H1 (cell line): ENCODE data around the gene ZNF654. TPM values are rescaled to one million over a fixed set of nuclear protein-coding genes. Genes with fewer than 3 reads are reported as not detected.

ENCODE experiments used
- CTCF ChIA-PET: fragments of 300-600 bp; sonication (Branson Sonifier 250); formaldehyde crosslinking; loops from one replicate; lab custom pipeline; 2021; ENCODE audit not compliant: partially characterized antibody; lab: Charles Lee
- POLR2A ChIA-PET: fragments of 300-600 bp; sonication (Branson Sonifier 250); formaldehyde crosslinking; loops from one replicate; lab custom pipeline; 2021; ENCODE audit warnings: inconsistent platforms; ENCODE audit not compliant: partially characterized antibody; lab: Charles Lee
- DNase-seq, 2 experiments: peaks; one replicate each; pipeline versions ENCODE4 v3.0.0 to v3.0.0-alpha.2; 2010 to 2022; ENCODE audit warnings: low spot score in 2 of 2, low read depth in 1 of 2, mixed read lengths in 1 of 2
- FAIRE-seq: peaks from 2 replicates; lab custom pipeline; 2011; peaks lifted over from hg19 to GRCh38; lab: Jason Lieb, UNC
- H2AFZ ChIP-seq: 2 replicates; pipeline ENCODE4 v1.8.1; 2012; ENCODE audit warnings: low read length, inconsistent platforms
- H2AK5ac ChIP-seq: 2 replicates; pipeline ENCODE4 v1.6.1; 2013; ENCODE audit warnings: low read depth, low read length
- H2BK120ac ChIP-seq: replicated peaks from 2 replicates; pipeline ENCODE3; 2013; ENCODE audit warnings: low read depth, low read length, inconsistent platforms
- H2BK12ac ChIP-seq: 2 replicates; pipeline ENCODE4 v1.6.1; 2013; ENCODE audit warnings: low read depth, low read length
- H2BK15ac ChIP-seq: 2 replicates; pipeline ENCODE4 v1.6.1; 2013; ENCODE audit warnings: low read length
- H2BK20ac ChIP-seq: 2 replicates; pipeline ENCODE4 v1.6.1; 2013; ENCODE audit warnings: low read length
- H2BK5ac ChIP-seq: 2 replicates; pipeline ENCODE4 v1.6.1; 2013; ENCODE audit warnings: low read depth, low read length
- H3K14ac ChIP-seq: 2 replicates; pipeline ENCODE4 v1.6.1; 2013; ENCODE audit warnings: inconsistent platforms; ENCODE audit not compliant: insufficient read length
- H3K18ac ChIP-seq: 2 replicates; pipeline ENCODE4 v1.6.1; 2013; ENCODE audit warnings: low read length; ENCODE audit errors: extremely low read depth
- H3K23ac ChIP-seq: 2 replicates; pipeline ENCODE4 v1.6.1; 2013; ENCODE audit warnings: inconsistent platforms; ENCODE audit not compliant: insufficient read length
- H3K23me2 ChIP-seq: 2 replicates; pipeline ENCODE4 v1.6.1; 2013; ENCODE audit warnings: low read depth, low read length
- H3K27ac ChIP-seq: 2 replicates; pipeline ENCODE4 v1.6.1; 2011; ENCODE audit warnings: low read depth, low read length, inconsistent platforms
- H3K27me3 ChIP-seq, 4 experiments: replicated peaks in 1 of 4; 1 replicate in 1 of 4; 2 replicates in 3 of 4; pipeline versions ENCODE4 v1.6.1 to v1.8.1; 2011 to 2013; ENCODE audit warnings: low read length in 3 of 4, mild to moderate bottlenecking in 3 of 4, inconsistent platforms in 2 of 4, mixed read lengths in 2 of 4, moderate library complexity in 1 of 4; ENCODE audit not compliant: control insufficient read depth in 3 of 4, insufficient read depth in 3 of 4; ENCODE audit errors: extremely low read depth in 1 of 4
- H3K36me3 ChIP-seq, 4 experiments: 2 replicates each; pipeline versions ENCODE4 v1.6.1 to v1.8.1; 2011 to 2013; ENCODE audit warnings: mild to moderate bottlenecking in 4 of 4, low read length in 3 of 4, moderate library complexity in 2 of 4, control low read depth in 1 of 4, inconsistent platforms in 1 of 4; ENCODE audit not compliant: insufficient read depth in 4 of 4, control insufficient read depth in 2 of 4
- H3K4ac ChIP-seq: replicated peaks from 2 replicates; pipeline ENCODE3; 2013; ENCODE audit warnings: low read length, low read depth, mixed read lengths, inconsistent platforms; ENCODE audit not compliant: insufficient read length
- H3K4me1 ChIP-seq, 4 experiments: replicated peaks in 1 of 4; 1 replicate in 1 of 4; 2 replicates in 3 of 4; pipeline versions ENCODE4 v1.6.1 to v1.8.1; 2011 to 2013; ENCODE audit warnings: low read length in 3 of 4, inconsistent platforms in 2 of 4, mixed read lengths in 1 of 4; ENCODE audit not compliant: insufficient read depth in 4 of 4, control insufficient read depth in 3 of 4
- H3K4me2 ChIP-seq, 2 experiments: 2 replicates each; pipeline versions ENCODE4 v1.6.1 to v1.8.1; 2011 to 2013; ENCODE audit warnings: low read depth in 2 of 2, low read length in 2 of 2, control low read depth in 1 of 2, inconsistent platforms in 1 of 2, mild to moderate bottlenecking in 1 of 2; ENCODE audit not compliant: insufficient read depth in 1 of 2
- H3K4me3 ChIP-seq, 4 experiments: fragments of 200-600, 300-600 bp in 1 of 4; sonication (generic), shearing (Covaris generic), sonication (Bioruptor Twin) in 1 of 4; 2 replicates each; pipeline versions ENCODE4 v1.5.1 to v1.8.1; 2011 to 2016; ENCODE audit warnings: low read length in 4 of 4, low read depth in 3 of 4, control low read depth in 2 of 4, inconsistent platforms in 2 of 4, mild to moderate bottlenecking in 2 of 4, mixed read lengths in 1 of 4, moderate library complexity in 1 of 4; ENCODE audit not compliant: insufficient read depth in 2 of 4; ENCODE audit errors: extremely low read depth in 1 of 4
- H3K56ac ChIP-seq: replicated peaks from 2 replicates; pipeline ENCODE3; 2013; ENCODE audit warnings: low read depth, mild to moderate bottlenecking, mixed read lengths, low read length, inconsistent platforms; ENCODE audit not compliant: insufficient read length
- H3K79me1 ChIP-seq: 2 replicates; pipeline ENCODE4 v1.6.1; 2013; ENCODE audit warnings: low read depth, low read length, control low read depth
- H3K79me2 ChIP-seq, 2 experiments: 2 replicates each; pipeline versions ENCODE4 v1.6.1 to v1.8.1; 2012 to 2013; ENCODE audit warnings: low read length in 2 of 2, mild to moderate bottlenecking in 2 of 2, inconsistent platforms in 1 of 2; ENCODE audit not compliant: insufficient read depth in 2 of 2, control insufficient read depth in 1 of 2
- H3K9ac ChIP-seq, 4 experiments: replicated peaks in 1 of 4; 1 replicate in 1 of 4; 2 replicates in 3 of 4; pipeline versions ENCODE4 v1.6.1 to v1.8.1; 2011 to 2013; ENCODE audit warnings: low read depth in 3 of 4, low read length in 3 of 4, control low read depth in 2 of 4, mild to moderate bottlenecking in 2 of 4, moderate library complexity in 2 of 4, inconsistent platforms in 1 of 4; ENCODE audit errors: extremely low read depth in 1 of 4
- H3K9me3 ChIP-seq, 2 experiments: 2 replicates each; pipeline versions ENCODE4 v1.6.1 to v1.8.1; 2012 to 2013; ENCODE audit warnings: mild to moderate bottlenecking in 2 of 2, moderate library complexity in 2 of 2, control low read depth in 1 of 2, inconsistent platforms in 1 of 2, low read depth in 1 of 2, low read length in 1 of 2, mixed read lengths in 1 of 2; ENCODE audit not compliant: insufficient read depth in 2 of 2
- H4K20me1 ChIP-seq, 2 experiments: replicated peaks in 1 of 2; 2 replicates each; pipeline versions ENCODE3 to v1.8.1; 2011 to 2013; ENCODE audit warnings: inconsistent platforms in 2 of 2, low read length in 2 of 2, mild to moderate bottlenecking in 1 of 2; ENCODE audit not compliant: insufficient read depth in 2 of 2, control insufficient read depth in 1 of 2
- H4K5ac ChIP-seq: 2 replicates; pipeline ENCODE4 v1.6.1; 2013; ENCODE audit warnings: low read length, low read depth, mixed read lengths, inconsistent platforms; ENCODE audit not compliant: insufficient read length
- H4K8ac ChIP-seq: 2 replicates; pipeline ENCODE4 v1.8.0; 2013; ENCODE audit warnings: mild to moderate bottlenecking, moderate library complexity, low read length, inconsistent platforms; ENCODE audit not compliant: insufficient read depth; ENCODE audit errors: extremely low read depth
- H4K91ac ChIP-seq: replicated peaks from 2 replicates; pipeline ENCODE3; 2013; ENCODE audit warnings: low read length, mixed read lengths, inconsistent platforms; ENCODE audit not compliant: insufficient read length
- GTF2F1 ChIP-seq: IDR thresholded peaks from 2 replicates; pipeline ENCODE4 v1.6.1; 2012; ENCODE audit warnings: low read depth, low read length, improper control_type of control experiment, borderline replicate concordance
- HDAC2 ChIP-seq, 2 experiments: fragments of 300-600 bp in 1 of 2; sonication (generic) in 1 of 2; IDR thresholded peaks; 2 replicates each; pipeline ENCODE4 v1.6.1; 2011 to 2012; ENCODE audit warnings: low read depth in 2 of 2, low read length in 2 of 2, mild to moderate bottlenecking in 2 of 2, moderate library complexity in 2 of 2, borderline replicate concordance in 1 of 2, inconsistent platforms in 1 of 2
- SP2 ChIP-seq: IDR thresholded peaks from 2 replicates; pipeline ENCODE4 v1.6.1; 2012; ENCODE audit warnings: mild to moderate bottlenecking, low read length, inconsistent platforms
- WGBS, 2 experiments: shearing (Covaris generic) in 1 of 2; methylation state at CpG; one replicate each; pipeline versions ENCODE4 v1.1.6 to v1.1.7; 2013 to 2015; ENCODE audit warnings: low lambda C conversion rate in 2 of 2, mixed read lengths in 2 of 2, inconsistent platforms in 1 of 2, low coverage in 1 of 2, missing lambda C conversion rate in 1 of 2; ENCODE audit not compliant: insufficient replicate concordance in 2 of 2, insufficient coverage in 1 of 2, insufficient read length in 1 of 2; ENCODE audit errors: extremely low coverage in 1 of 2, missing lambda C conversion rate in 1 of 2; 5-methylcytosine and 5-hydroxymethylcytosine counted together
- polyA plus RNA-seq, 7 experiments: library from polyadenylated mRNA; depleted of rRNA in 3 of 7; stranded (reverse) in 5 of 7; unstranded in 2 of 7; fragments of >200 nt in 5 of 7; fragments of 200-250 nt in 2 of 7; gene quantifications; 1 replicate in 5 of 7; 2 replicates in 1 of 7; 4 replicates in 1 of 7; pipeline versions ENCODE4 v1.2.1 to v1.2.3, GENCODE V29; 2011 to 2013; ENCODE audit warnings: missing spikeins in 2 of 7, mixed read lengths in 2 of 7
- total RNA-seq: library from RNA; stranded (reverse); fragmentation: NEBNext Ultra II Directional; extraction: Animal tissue kit (Norgen Biotek cat#: 25700); gene quantifications from 2 replicates; pipeline ENCODE4 v1.2.1, GENCODE V29; 2021

Gene ZNF654
- total and polyA plus RNA-seq, 2 of the 8 experiments (the other 6 are each of a cell fraction or from before 2014, with no cell fraction given) = 0.47 to 5.3 TPM

GRCh38 chr3:88142094-88142624 lies 83.1 kb downstream of the ZNF654 start:
- CTCF ChIA-PET = no interaction called here
- DNase-seq = no peak

More at GRCh38 chr3:88142094-88142624, 83.1 kb downstream of the ZNF654 start:
- no peak overlapping the region for H3K4me2 ChIP-seq
- no peak overlapping the region for H2AK5ac ChIP-seq
- H4K5ac ChIP-seq = no peak overlapping the region
- H3K9me3 ChIP-seq = no peaks in the 10 kb centered on the region
- H3K36me3 ChIP-seq = peaks cover 0 to 26% (median 17%) of the 10 kb centered on the region in 4 experiments; a peak in 6 of 8 replicates
- H2BK20ac ChIP-seq = no peak overlapping the region
- H4K91ac ChIP-seq = no peak overlapping the region
- whole genome bisulfite sequencing, 2 experiments = 61% methylated on average over 3 of the region's 3 CpGs; no CpG with 5 or more reads in 1 of the 2 experiments
- no peaks in the 10 kb centered on the region; a peak in 1 of 7 replicates for H3K4me1 ChIP-seq
- H3K79me1 ChIP-seq = no peaks in the 10 kb centered on the region
- no peak overlapping the region for H2AFZ ChIP-seq
- H3K56ac ChIP-seq = no peak overlapping the region
- H2BK120ac ChIP-seq = no peak overlapping the region
- no peak overlapping the region for H4K8ac ChIP-seq
- no peaks in the 10 kb centered on the region for H3K23me2 ChIP-seq
- POLR2A ChIA-PET = no interaction called here
- TF ChIP-seq GTF2F1 = no peak
- TF ChIP-seq HDAC2 (IDR thresholded peaks at IDR 0.05; ENCODE audit: borderline replicate concordance in 1 of 2, low read depth in 2 of 2, low read length in 2 of 2) = no peak
- TF ChIP-seq SP2 = no peak
- TF ChIP-seq, all 59 proteins: peak for 0
- Histone ChIP-seq H2BK5ac (no peak overlapping the region), H2BK15ac (no peak overlapping the region), H2BK12ac (no peak overlapping the region), H3K23ac (no peak overlapping the region), H3K9ac (no peak overlapping the region), H4K20me1 (no peaks in the 10 kb centered on the region), H3K4me3 (no peak overlapping the region), H3K27ac (no peak overlapping the region), H3K79me2 (peaks cover 0 to 25% of the 10 kb centered on the region in 2 experiments; a peak in 2 of 4 replicates), H3K18ac (no peak overlapping the region), H3K4ac (no peak overlapping the region), H3K14ac (no peak overlapping the region), H3K27me3 (no peaks in the 10 kb centered on the region)
- FAIRE-seq = no peak
